HCT116 (cell line): Measurements from ENCODE around the gene FAAP100.

Source experiments
- EGR1 ChIP-seq: IDR thresholded peaks from 2 replicates; pipeline ENCODE4 v1.6.1; 2012; ENCODE audit warnings: low read depth
- EZH2 ChIP-seq: fragments of 200-600 bp; sonication (generic); IDR thresholded peaks from 2 replicates; pipeline ENCODE4 v1.6.1; 2017; ENCODE audit warnings: antibody characterized with exemption, mixed run types
- EZH2phosphoT487 ChIP-seq: fragments of 200-600 bp; IDR thresholded peaks from 2 replicates; pipeline ENCODE4 v1.6.1; 2018; ENCODE audit warnings: antibody characterized with exemption, borderline replicate concordance
- JUND ChIP-seq: IDR thresholded peaks from 2 replicates; pipeline ENCODE4 v1.6.1; 2012
- POLR2A ChIP-seq: IDR thresholded peaks from 2 replicates; pipeline ENCODE4 v1.7.0; 2011; ENCODE audit warnings: borderline replicate concordance; ENCODE audit not compliant: insufficient read depth, insufficient read length; ENCODE audit errors: extremely low read depth
- POLR2AphosphoS5 ChIP-seq: IDR thresholded peaks from 2 replicates; pipeline ENCODE4 v1.6.1; 2011; ENCODE audit warnings: mild to moderate bottlenecking, low read depth, low read length, moderate library complexity
- TF ChIP-seq, protein P1 (sequence below), 3 experiments: fragments of 200-600 bp in 1 of 3; sonication (generic) in 1 of 3; IDR thresholded peaks in 2 of 3; conservative IDR thresholded peaks in 1 of 3; 2 replicates each; pipeline ENCODE4 v1.5.1; 2012 to 2017; ENCODE audit warnings: low read depth in 2 of 3, low read length in 2 of 3, antibody characterized with exemption in 1 of 3, borderline replicate concordance in 1 of 3, control low read depth in 1 of 3, mild to moderate bottlenecking in 1 of 3, mixed read lengths in 1 of 3, mixed run types in 1 of 3, moderate library complexity in 1 of 3; ENCODE audit not compliant: insufficient read depth in 1 of 3
- TF ChIP-seq, protein P2 (sequence below): IDR thresholded peaks from 2 replicates; pipeline ENCODE4 v1.6.1; 2012; ENCODE audit warnings: low read depth
- TF ChIP-seq, protein P3 (sequence below): IDR thresholded peaks from 2 replicates; pipeline ENCODE4 v1.6.1; 2011; ENCODE audit warnings: mild to moderate bottlenecking, low read length, moderate library complexity; ENCODE audit not compliant: insufficient replicate concordance; ENCODE audit errors: extremely low read depth
- TF ChIP-seq, protein P4 (sequence below): IDR thresholded peaks from 2 replicates; pipeline ENCODE4 v1.6.1; 2012

DNA sequence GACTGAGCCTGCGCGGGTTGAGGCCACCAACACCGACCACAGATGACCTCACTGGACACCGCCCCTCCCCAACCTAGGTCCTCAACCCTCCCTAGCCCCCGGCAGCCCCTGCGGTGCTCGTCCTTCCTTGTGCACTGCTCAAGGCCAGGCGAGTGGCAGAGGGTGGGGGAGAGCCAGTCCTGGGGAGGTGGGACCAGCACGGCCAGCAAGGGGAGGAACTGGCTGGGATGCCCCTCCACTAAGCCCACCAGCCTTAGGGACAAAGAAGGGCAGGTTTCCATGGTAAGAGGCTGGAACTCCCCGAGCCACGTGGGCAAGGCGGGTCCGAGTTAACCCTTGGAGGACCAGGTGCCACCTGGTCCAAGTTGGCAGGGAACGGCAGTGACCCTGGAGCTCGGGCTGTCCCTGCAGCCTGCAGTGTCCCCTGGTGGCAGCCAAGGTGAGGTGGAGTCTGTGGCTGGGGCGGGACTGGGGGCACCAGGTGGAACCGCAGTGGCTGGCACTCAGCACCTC is 14.8 kb downstream of the FAAP100 start:
- TF ChIP-seq JUND: no peak
- TF ChIP-seq, protein P1, sequence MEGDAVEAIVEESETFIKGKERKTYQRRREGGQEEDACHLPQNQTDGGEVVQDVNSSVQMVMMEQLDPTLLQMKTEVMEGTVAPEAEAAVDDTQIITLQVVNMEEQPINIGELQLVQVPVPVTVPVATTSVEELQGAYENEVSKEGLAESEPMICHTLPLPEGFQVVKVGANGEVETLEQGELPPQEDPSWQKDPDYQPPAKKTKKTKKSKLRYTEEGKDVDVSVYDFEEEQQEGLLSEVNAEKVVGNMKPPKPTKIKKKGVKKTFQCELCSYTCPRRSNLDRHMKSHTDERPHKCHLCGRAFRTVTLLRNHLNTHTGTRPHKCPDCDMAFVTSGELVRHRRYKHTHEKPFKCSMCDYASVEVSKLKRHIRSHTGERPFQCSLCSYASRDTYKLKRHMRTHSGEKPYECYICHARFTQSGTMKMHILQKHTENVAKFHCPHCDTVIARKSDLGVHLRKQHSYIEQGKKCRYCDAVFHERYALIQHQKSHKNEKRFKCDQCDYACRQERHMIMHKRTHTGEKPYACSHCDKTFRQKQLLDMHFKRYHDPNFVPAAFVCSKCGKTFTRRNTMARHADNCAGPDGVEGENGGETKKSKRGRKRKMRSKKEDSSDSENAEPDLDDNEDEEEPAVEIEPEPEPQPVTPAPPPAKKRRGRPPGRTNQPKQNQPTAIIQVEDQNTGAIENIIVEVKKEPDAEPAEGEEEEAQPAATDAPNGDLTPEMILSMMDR (IDR thresholded peaks at IDR 0.05 in 2 of 3, conservative IDR thresholded peaks at IDR 0.05 in 1 of 3; ENCODE audit: borderline replicate concordance in 1 of 3, insufficient read depth in 1 of 3, low read depth in 2 of 3, low read length in 2 of 3): peak; percentile 83 to 97 (median 90); a peak in 5 of 6 replicates
- no peak for TF ChIP-seq EZH2phosphoT487
- TF ChIP-seq POLR2AphosphoS5: no peak; the same call in 1 of the 2 replicates
- TF ChIP-seq, protein P2, sequence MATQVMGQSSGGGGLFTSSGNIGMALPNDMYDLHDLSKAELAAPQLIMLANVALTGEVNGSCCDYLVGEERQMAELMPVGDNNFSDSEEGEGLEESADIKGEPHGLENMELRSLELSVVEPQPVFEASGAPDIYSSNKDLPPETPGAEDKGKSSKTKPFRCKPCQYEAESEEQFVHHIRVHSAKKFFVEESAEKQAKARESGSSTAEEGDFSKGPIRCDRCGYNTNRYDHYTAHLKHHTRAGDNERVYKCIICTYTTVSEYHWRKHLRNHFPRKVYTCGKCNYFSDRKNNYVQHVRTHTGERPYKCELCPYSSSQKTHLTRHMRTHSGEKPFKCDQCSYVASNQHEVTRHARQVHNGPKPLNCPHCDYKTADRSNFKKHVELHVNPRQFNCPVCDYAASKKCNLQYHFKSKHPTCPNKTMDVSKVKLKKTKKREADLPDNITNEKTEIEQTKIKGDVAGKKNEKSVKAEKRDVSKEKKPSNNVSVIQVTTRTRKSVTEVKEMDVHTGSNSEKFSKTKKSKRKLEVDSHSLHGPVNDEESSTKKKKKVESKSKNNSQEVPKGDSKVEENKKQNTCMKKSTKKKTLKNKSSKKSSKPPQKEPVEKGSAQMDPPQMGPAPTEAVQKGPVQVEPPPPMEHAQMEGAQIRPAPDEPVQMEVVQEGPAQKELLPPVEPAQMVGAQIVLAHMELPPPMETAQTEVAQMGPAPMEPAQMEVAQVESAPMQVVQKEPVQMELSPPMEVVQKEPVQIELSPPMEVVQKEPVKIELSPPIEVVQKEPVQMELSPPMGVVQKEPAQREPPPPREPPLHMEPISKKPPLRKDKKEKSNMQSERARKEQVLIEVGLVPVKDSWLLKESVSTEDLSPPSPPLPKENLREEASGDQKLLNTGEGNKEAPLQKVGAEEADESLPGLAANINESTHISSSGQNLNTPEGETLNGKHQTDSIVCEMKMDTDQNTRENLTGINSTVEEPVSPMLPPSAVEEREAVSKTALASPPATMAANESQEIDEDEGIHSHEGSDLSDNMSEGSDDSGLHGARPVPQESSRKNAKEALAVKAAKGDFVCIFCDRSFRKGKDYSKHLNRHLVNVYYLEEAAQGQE: no peak
- TF ChIP-seq POLR2A: no peak
- TF ChIP-seq EZH2: no peak
- TF ChIP-seq, protein P3, sequence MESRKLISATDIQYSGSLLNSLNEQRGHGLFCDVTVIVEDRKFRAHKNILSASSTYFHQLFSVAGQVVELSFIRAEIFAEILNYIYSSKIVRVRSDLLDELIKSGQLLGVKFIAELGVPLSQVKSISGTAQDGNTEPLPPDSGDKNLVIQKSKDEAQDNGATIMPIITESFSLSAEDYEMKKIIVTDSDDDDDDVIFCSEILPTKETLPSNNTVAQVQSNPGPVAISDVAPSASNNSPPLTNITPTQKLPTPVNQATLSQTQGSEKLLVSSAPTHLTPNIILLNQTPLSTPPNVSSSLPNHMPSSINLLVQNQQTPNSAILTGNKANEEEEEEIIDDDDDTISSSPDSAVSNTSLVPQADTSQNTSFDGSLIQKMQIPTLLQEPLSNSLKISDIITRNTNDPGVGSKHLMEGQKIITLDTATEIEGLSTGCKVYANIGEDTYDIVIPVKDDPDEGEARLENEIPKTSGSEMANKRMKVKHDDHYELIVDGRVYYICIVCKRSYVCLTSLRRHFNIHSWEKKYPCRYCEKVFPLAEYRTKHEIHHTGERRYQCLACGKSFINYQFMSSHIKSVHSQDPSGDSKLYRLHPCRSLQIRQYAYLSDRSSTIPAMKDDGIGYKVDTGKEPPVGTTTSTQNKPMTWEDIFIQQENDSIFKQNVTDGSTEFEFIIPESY: no peak
- TF ChIP-seq, protein P4, sequence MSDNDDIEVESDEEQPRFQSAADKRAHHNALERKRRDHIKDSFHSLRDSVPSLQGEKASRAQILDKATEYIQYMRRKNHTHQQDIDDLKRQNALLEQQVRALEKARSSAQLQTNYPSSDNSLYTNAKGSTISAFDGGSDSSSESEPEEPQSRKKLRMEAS: no peak; the same call in 1 of the 2 replicates
- TF ChIP-seq EGR1: no peak
